WERI-Rb-1 (cell line): ENCODE results near the gene SEMA3C.
"Not testable (repeated sequence)": the region's sequence is repeated elsewhere in the genome, so short reads cannot be mapped to it uniquely, and the experiment has no call there.

Source experiments
- DNase-seq: peaks from one replicate; pipeline ENCODE4 v3.0.0-alpha.2; 2020
- H3K27ac ChIP-seq: fragments of 250-450 bp; sonication (Bioruptor Pico); 2 replicates; pipeline ENCODE4 v1.5.1; 2020; ENCODE audit warnings: mild to moderate bottlenecking, moderate library complexity
- H3K27me3 ChIP-seq: fragments of 250-450 bp; sonication (Bioruptor Pico); 2 replicates; pipeline ENCODE4 v1.5.1; 2021; ENCODE audit warnings: mild to moderate bottlenecking, low read depth, moderate library complexity; ENCODE audit not compliant: insufficient read depth, severe bottlenecking
- H3K36me3 ChIP-seq: fragments of 250-450 bp; sonication (Bioruptor Pico); 2 replicates; pipeline ENCODE4 v1.5.1; 2020; ENCODE audit warnings: mild to moderate bottlenecking, moderate library complexity
- H3K4me3 ChIP-seq: 2 replicates; pipeline ENCODE4 v1.5.1; 2011; ENCODE audit warnings: low read depth, mild to moderate bottlenecking, control low read depth, low read length
- H3K9me3 ChIP-seq: fragments of 250-450 bp; sonication (Bioruptor Pico); 2 replicates; pipeline ENCODE4 v1.5.1; 2021; ENCODE audit warnings: mild to moderate bottlenecking, moderate library complexity; ENCODE audit not compliant: severe bottlenecking
- CTCF ChIP-seq: IDR thresholded peaks from 2 replicates; pipeline ENCODE4 v1.5.1; 2011; ENCODE audit warnings: low read depth, mild to moderate bottlenecking, control low read depth, inconsistent platforms, low read length

The SEMA3C gene

DNA sequence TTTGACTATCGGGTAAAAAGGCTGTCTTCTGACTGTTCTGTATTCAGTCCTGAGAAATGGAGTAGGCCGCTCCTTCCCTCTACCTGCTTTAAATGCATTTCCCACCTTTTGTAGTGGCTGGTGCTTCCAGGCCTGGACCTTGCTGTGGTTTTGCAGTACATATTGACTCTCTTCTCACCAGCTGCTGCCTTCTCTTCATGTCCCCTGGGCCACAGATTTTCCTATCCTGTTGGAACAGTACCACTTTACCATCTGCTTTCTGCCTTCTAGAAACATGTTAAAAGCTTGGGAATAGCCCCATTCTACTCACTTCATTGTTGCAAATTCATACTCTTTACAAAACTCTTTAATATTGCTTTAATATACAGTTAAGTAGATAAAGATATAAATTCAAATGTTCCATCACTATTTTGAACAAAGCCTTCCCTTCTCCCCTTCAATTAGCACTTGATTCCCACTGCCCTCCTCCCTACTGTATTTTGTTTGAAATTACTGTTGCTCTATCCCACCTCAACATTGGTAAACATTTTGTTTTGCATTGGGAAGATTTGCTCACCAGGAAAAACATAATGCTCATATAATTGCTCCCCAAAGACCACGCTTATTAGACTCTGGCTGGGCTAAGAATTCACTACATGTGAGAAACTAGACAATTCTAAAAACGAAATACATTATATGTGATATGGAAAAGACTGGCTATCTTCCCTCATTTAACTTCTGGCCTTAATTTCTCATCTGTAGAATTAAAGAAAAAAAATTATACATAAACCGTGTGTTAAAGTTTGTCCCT is 17.3 kb upstream of the SEMA3C start:
- H3K4me3 ChIP-seq: no peak overlapping the region
- no peak for DNase-seq
- no peaks in the 10 kb centered on the region for H3K27me3 ChIP-seq
- no peak for TF ChIP-seq CTCF
- H3K36me3 ChIP-seq: no peaks in the 10 kb centered on the region
- no peak overlapping the region for H3K27ac ChIP-seq
- H3K9me3 ChIP-seq: no peaks in the 10 kb centered on the region

- Histone ChIP-seq H3K4me3 (no peak overlapping the region), H3K36me3 (no peaks in the 10 kb centered on the region), H3K9me3 (no peaks in the 10 kb centered on the region), H3K27me3 (no peaks in the 10 kb centered on the region), H3K27ac (no peak overlapping the region)
- no peak for DNase-seq
- TF ChIP-seq CTCF: no peak
These were observed 15.5 kb upstream of the SEMA3C start for GRCh38 chr7:80934321-80934720.

DNA sequence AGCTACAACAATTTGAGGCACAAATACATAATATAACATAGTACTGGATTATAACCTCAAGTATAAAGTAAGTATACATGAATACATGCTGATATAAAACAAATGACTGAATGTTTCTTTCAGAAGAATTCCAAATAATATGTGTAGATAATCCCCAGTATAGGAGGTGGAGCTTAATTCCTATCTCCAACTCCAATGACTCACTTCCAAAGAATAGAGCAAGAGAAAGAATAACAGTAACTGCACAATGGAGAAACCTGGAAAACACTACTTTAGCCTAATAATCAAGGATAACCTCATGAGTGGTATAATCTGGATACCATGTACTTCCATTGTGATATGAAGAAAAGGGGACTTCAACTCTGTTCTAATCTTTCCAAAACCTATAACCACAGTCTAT is 13.7 kb upstream of the SEMA3C start:
- DNase-seq: no peak
- no peak for TF ChIP-seq CTCF

GRCh38 chr7:80929619-80930018 is 10.8 kb upstream of the SEMA3C start:
- DNase-seq: no peak
- Histone ChIP-seq H3K27me3 (no peaks in the 10 kb centered on the region), H3K9me3 (no peaks in the 10 kb centered on the region), H3K36me3 (no peaks in the 10 kb centered on the region), H3K4me3 (no peak overlapping the region), H3K27ac (no peak overlapping the region)
- TF ChIP-seq CTCF: no peak

More for the DNA sequence above, 13.7 kb upstream of the SEMA3C start:
- no peaks in the 10 kb centered on the region for H3K27me3 ChIP-seq
- no peaks in the 10 kb centered on the region for H3K9me3 ChIP-seq
- H3K4me3 ChIP-seq: no peak overlapping the region
- H3K27ac ChIP-seq: no peak overlapping the region
- H3K36me3 ChIP-seq: no peaks in the 10 kb centered on the region

- H3K4me3 ChIP-seq, H3K27me3 ChIP-seq, H3K9me3 ChIP-seq, DNase-seq, H3K36me3 ChIP-seq, H3K27ac ChIP-seq: not testable (repeated sequence)
These were observed 8.1 kb upstream of the SEMA3C start for GRCh38 chr7:80926955-80927354.

- Histone ChIP-seq H3K36me3 (no peaks in the 10 kb centered on the region), H3K27me3 (no peaks in the 10 kb centered on the region), H3K27ac (no peak overlapping the region), H3K4me3 (no peak overlapping the region), H3K9me3 (no peaks in the 10 kb centered on the region)
- no peak for DNase-seq
- no peak for TF ChIP-seq CTCF
These were observed 5.2 kb upstream of the SEMA3C start for GRCh38 chr7:80924090-80924489.
